HG02763 (cell line): ENCODE results near the gene ALDH5A1.
"Not testable (repeated sequence)": the region's sequence is repeated elsewhere in the genome, so short reads cannot be mapped to it uniquely, and the experiment has no call there.

ENCODE experiments used
- ATAC-seq: cut with Tn5 transposase; IDR thresholded peaks from one replicate; pipeline ENCODE4 v1.9.1; 2021; ENCODE audit warnings: mild to moderate bottlenecking, moderate library complexity; ENCODE audit not compliant: unreplicated experiment

Gene ALDH5A1

DNA sequence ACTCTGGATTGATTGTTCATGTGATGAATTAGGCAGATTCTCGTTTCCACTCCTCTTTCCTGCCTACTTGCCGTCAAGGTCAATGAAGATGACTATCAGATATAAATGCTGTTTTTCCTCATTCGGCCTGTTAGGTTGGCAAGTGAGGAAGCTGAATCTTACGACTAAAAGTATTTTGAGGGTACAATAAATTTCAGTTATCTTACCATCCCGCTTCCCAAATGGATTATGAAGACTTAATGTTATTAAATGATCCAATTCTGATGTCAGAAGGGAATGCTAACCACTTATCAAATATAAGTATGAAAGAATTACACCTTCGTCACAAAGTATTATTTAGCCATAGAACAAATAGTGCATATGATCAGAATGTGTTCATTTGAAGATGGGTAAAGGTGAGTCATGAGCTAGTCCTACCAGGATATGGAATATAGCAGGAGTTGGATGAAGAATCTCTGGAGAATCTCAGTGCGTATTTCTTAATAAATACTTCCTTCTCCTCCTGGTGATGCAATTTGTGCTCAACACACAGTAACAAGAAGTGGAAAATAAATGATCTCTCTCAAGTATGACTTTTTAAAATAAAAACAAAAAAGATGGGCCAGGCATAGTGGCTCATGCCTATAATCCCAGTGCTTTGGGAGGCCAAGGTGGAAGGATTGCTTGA is 10.0 kb upstream of the ALDH5A1 start:
- no peak for ATAC-seq

DNA sequence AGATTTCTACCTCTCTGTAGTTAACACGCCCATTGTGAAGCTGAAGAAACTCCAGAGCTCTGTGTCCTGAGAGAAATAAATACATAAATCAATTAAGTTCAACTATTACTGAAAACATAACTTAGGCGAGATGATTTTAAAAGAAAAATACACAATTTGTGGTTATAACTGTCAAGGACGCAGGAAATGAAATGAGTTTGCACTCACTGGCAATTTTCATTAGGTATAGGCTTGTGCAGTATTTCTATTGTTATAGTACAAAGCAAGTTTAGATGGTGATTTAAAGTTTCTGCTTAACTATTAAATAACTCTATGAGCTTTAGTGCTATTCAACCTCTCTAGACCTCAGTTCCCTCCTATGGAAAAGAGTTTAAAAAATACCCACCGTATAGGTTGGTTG is 8.7 kb upstream of the ALDH5A1 start:
- ATAC-seq = no peak

DNA sequence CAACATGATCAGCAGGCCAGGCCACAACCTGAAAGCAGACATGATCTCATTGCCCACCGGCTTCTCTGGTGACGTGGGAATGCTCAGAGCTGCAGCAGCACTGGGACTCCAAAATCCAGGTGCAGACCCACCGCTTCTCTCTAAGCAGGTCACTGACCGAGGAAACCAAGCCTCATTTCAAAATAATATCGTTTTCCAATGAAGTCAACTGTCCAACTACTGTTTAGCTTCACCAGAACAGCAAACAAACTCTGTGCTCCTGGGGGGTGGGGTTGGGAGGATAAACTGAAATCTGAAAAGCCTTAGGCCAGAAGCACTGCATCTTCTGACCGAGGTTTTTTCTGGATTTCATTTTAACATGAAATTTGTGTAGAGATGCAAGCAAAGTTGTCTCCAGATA is 5.3 kb upstream of the ALDH5A1 start, which contains the start of gene GPLD1:
Gene GPLD1 (minus strand): TSS at position 109 of the 400 bp plus-strand sequence. CDS start 67 bp downstream, at position 42.
- no peak for ATAC-seq

DNA sequence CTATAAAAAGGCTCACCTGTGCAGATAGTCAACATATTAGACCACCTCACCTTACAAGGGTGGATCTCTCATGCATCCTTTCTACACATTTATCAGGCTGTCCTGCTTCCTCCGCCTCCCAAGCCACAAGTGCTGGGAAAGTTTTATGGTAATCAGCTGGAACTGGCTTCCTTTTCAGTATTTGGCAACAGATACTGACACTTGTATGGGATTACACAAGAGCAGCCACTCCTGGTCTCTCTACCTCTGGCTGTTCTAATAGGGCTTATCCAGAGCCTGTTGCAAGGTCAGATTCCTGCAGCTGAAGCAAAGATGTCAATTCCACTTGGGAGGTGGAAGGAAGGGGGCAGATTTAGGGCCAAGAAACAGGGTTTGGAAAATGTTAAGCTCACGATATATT is 4.9 kb upstream of the ALDH5A1 start:
- ATAC-seq = no peak

GRCh38 chr6:24490948-24491347 is 3.8 kb upstream of the ALDH5A1 start:
- no peak for ATAC-seq

DNA sequence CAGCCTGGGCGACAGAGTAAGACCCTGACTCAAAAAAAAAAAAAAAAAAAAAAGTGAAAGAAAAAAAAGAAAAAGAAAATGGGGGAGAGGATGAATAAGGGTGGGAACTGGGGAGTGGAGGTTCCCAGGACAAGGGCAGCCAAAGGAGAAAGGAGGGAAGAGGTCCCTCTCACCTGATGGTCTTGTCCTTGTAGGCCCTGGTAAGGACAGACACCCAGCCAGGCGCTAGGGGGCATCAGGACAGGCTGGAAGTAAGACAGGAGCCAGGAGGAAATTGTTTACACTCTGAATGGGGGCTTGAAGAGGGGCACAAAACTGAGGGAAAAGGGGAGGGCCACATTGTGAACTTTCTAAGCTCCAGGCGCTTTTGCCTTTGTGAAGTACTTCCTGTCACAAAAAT is 2.3 kb upstream of the ALDH5A1 start:
- ATAC-seq = no peak

DNA sequence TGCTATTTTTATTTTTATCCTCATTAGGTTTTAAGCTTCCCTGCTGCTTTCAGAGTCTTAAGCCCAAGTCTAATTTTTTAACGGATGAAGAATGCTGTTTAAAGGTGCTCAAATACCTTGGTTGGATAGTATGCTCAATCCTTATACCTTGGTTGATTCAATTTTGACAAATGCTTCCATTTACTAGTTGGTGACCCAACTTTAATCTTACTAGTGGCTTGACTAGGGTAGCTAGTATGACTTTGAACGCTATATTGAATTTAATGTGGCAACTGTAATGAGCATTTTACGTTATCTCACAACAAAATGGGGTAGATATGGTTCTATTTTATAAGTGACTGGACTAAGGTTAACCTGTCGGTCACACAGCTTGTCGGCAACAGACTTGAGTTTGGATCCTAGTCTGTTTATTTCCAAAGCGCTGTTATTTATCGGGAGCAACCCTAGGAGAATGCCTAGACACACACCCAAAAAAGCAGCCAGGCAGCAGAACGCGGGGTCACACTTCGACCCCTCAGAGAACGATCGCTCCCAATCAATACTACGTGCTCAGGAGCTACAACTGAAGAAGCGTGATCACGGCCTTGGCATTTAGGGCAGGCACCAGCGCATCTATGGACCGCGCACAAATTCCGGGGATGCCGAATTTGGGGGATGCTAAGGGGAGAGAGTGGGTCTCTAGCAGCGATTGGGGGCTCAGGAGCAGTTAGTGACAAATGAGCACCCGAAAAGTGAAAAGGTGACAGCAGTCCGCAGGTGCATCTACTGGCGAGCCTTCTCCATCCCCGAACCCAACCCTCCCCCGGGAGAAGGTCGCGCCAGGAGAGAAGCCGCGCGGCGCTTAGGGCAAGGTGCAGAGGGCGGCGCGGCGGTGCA is 586 bp upstream of the ALDH5A1 start:
- ATAC-seq = no peak

DNA sequence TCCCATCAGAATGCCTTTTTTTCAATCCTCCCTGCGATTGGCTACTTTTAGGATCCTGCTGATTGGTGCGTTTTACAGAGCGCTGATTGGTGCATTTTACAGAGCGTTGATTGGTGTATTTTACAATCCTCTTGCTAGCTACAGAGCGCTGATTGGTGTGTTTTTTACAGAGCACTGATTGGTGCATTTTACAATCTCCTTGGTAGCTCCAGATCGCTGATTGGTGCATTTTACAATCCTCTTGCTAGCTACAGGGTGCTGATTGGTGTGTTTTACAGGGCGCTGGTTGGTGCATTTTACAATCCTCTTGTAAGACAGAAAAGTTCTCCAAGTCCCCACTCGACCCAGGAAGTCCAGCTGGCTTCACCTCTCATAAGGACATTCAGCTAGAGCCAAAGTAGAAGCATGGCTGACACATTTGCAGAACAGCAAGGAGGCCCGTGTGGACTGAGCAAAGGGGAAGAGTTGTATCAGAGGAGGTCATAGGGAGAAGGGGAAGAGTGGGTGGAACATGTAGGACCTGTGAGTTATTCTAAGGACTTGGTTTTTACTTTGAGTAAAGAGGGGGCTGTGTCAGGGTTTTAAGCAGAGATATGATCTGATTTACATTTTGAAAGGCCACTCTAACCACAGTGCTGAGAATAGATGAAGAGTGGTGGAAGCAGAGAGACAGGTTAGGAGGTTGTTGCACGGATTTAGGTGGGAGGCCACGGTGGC is 2.6 kb downstream of the ALDH5A1 start:
- ATAC-seq = peak; percentile 24

DNA sequence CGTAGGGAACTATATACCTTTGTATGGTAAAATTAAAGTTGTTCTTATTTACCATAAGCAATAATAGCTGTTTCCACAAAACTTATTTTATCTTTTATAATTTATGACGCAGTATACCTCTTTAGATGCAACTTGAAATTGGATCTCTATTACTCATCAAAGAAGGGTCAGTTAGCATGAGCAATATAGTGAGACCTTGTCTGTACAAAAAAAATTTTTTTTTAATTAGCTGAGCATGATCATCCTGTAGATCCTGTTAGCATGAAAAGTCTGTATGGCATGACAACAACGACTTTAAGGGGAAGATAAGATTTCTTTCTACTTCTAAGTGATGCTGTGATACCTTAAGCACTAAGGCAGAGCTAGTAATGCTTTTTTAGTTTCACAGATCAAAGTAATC is 5.9 kb downstream of the ALDH5A1 start:
- ATAC-seq = no peak

GRCh38 chr6:24501374-24501773 is 6.6 kb downstream of the ALDH5A1 start:
- ATAC-seq = no peak

DNA sequence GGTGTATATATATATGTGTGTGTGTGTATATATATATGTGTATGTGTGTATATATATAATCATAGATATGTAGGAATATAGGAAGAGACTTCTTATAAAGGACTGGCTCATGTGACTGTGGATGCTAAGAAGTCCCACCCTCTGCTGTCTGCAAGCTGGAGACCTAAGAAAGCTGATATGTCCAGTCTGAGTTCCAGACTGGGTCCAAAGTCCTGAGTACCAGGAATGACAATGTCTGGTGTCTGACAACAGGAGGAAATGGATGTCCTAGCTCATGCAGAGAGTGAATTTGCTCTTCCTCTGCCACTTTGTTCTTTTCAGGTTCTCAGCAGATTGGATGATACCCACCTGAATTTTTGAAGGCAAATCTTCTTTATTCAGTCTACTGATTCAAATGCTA is 7.1 kb downstream of the ALDH5A1 start:
- ATAC-seq = no peak

- ATAC-seq = no peak
Measured at GRCh38 chr6:24504287-24504648, 9.5 kb downstream of the ALDH5A1 start.

- ATAC-seq = no peak
Measured at GRCh38 chr6:24504649-24505586, 10.1 kb downstream of the ALDH5A1 start.

- no peak for ATAC-seq
Measured at GRCh38 chr6:24506814-24507520, 12.2 kb downstream of the ALDH5A1 start.

DNA sequence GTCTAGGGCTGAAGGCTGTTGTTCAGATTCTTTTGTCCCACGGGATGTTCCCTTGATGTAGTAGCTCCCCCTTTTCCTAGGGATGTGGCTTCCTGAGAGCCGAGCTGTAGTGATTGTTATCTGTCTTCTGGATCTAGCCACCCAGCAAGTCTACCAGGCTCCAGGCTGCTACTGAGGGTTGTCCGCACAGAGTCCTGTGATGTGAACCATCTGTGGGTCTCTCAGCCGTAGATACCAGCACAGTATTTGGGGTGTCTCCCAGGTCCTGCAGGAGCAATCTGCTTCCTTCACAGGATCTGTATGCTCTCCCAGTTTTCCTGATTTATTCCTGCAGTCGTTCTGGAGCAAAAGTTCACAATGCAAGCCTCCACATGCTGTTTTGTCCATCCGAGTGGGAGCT is 17.2 kb downstream of the ALDH5A1 start:
- not testable (repeated sequence) for ATAC-seq

DNA sequence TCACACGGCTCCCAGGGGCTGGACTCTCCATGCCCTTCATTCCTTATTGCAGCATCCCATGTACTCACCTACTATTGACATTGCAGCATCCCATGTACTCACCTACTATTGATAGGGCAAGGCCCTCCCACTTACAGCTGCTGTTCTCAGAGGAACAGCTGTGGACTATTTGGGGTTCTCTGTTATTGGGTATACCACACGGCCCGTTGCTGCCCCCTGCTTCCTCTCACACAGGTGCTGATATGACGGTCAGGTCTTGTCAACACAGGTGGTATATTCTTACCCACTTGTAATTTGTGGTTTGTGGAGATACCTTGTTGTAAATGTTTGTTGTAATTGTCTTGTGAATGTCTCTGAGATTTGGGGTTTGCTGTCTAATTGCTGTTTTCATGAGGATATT is 18.8 kb downstream of the ALDH5A1 start:
- ATAC-seq = peak; percentile 67

DNA sequence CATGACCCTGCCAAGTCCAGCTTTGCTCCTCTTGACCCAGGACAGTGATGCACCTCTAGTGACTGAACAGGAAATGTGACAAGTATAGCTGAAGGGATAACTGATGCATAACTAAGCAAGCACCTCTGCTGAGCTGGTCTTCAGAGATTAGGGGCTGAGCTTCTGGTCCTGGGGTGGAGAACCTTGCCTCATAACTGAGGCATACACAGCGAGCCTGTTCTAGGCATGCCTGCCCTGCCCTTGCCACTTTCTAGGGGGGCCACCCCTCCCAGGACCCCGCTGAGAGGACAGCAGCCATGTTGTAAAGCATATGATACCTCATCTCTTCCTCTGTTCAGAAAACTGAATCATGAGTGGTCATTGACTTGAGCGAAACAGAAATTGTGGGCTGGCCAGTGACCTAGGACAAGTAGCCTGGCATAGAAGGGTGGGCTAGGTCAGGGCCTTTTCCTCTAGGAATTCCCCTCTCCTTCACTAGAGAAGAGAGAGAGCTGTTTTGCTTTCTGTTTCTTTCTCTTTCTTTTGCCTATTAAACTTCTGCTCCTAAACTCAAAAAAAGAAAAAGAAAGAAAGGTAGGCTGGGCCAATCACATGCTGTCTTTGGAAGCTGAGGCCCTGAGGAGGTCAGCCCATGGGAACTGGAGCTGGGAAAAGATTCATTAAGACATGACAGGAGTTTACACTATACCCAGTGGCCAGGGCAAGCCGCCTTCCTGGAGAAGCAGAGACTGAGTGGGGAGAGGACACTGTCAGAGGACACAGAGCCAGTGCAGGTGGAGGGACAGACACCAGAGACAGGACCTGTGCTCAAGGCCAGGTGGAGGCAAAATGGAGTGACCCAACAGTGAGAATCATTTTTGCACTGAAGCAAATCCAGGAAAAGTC is 23.1 kb downstream of the ALDH5A1 start:
- ATAC-seq = peak; percentile 60

DNA sequence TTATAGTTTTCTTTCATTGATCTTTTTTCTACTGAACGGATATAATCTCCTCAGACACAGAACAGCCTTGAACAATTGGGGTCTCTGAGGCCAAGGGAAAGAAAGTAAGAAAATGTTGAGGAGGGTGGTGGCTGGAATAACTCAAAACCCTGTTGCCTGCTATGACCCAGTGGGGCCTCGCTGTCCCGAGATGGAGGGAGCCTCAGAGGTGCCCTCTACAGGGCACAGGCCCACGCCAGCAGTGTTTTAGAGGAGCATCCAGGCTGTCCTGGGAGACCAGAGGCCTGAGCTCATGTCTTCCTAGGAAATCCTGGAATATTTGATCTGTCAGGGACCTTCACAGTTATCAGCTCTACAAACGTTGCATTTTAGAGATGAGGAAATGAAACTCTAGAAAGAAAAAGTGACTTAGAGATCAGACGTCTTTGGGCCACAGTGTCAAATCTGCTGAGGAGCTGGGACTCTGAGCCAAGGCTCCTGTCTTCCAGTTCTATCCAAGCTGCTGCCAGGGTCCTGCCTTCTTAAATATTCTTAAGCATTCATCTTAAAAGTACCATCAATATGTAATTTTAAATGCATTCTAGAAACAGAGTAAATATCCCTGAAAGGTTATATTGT is 26.3 kb downstream of the ALDH5A1 start:
- peak; percentile 42 for ATAC-seq
